Endothelial cell of umbilical vein (primary cell): ENCODE measurements around the gene HDAC4. TPM values are rescaled to one million over a fixed set of nuclear protein-coding genes. Genes with fewer than 3 reads are reported as not detected.

Experiments
- BruUV-seq: library from RNA; stranded (reverse); fragments of 400-500 nt; replicated peaks from 2 replicates; lab custom pipeline; 2021; lab: Mats Ljungman, UMichigan
- CTCF ChIA-PET: fragments of 300-600, 350-600 bp; sonication (Branson Sonifier 250); formaldehyde crosslinking; loops from one replicate; lab custom pipeline; 2021; ENCODE audit warnings: antibody characterized with exemption, inconsistent platforms; lab: Charles Lee
- POLR2A ChIA-PET: fragments of 300-600, 350-600 bp; sonication (Branson Sonifier 250); formaldehyde crosslinking; loops from one replicate; lab custom pipeline; 2021; ENCODE audit warnings: antibody characterized with exemption, inconsistent platforms; lab: Charles Lee
- DNase-seq: peaks from one replicate; pipeline ENCODE4 v3.0.0-alpha.2; 2011; ENCODE audit warnings: low read depth, low spot score
- FAIRE-seq: peaks from 2 replicates; lab custom pipeline; 2011; peaks lifted over from hg19 to GRCh38; lab: Jason Lieb, UNC
- H2AFZ ChIP-seq: 2 replicates; pipeline ENCODE4 v1.6.0; 2012; ENCODE audit warnings: low read depth, low read length, control low read depth, inconsistent platforms
- H3K27ac ChIP-seq: 2 replicates; pipeline ENCODE4 v1.5.1; 2011; ENCODE audit warnings: low read depth, mild to moderate bottlenecking, control low read depth, low read length, moderate library complexity; ENCODE audit not compliant: insufficient read depth
- H3K27me3 ChIP-seq, 2 experiments: 2 replicates each; pipeline versions ENCODE4 v1.6.0 to v1.6.1; 2011; ENCODE audit warnings: low read length in 2 of 2, mixed read lengths in 1 of 2; ENCODE audit not compliant: control insufficient read depth in 2 of 2, insufficient read depth in 2 of 2
- H3K36me3 ChIP-seq, 2 experiments: 2 replicates in 1 of 2; 3 replicates in 1 of 2; pipeline ENCODE4 v1.5.1; 2011; ENCODE audit warnings: low read length in 2 of 2, mild to moderate bottlenecking in 1 of 2, moderate library complexity in 1 of 2; ENCODE audit not compliant: control insufficient read depth in 2 of 2, insufficient read depth in 2 of 2; ENCODE audit errors: extremely low read depth in 1 of 2
- H3K4me1 ChIP-seq: 3 replicates; pipeline ENCODE4 v1.5.1; 2011; ENCODE audit warnings: mild to moderate bottlenecking, low read length; ENCODE audit not compliant: control insufficient read depth, insufficient read depth; ENCODE audit errors: extremely low read depth
- H3K4me2 ChIP-seq: 2 replicates; pipeline ENCODE4 v1.6.1; 2011; ENCODE audit warnings: low read length, control low read depth, mixed read lengths; ENCODE audit not compliant: insufficient read depth
- H3K4me3 ChIP-seq, 3 experiments: fragments of 200-600 bp in 1 of 3; sonication (generic), shearing (Covaris generic) in 1 of 3; replicated peaks in 1 of 3; 2 replicates each; pipeline ENCODE4 v1.5.1; 2011 to 2016; ENCODE audit warnings: control low read depth in 3 of 3, low read length in 3 of 3, mild to moderate bottlenecking in 2 of 3, inconsistent platforms in 1 of 3, low read depth in 1 of 3, moderate library complexity in 1 of 3; ENCODE audit not compliant: insufficient read depth in 1 of 3
- H3K79me2 ChIP-seq: 2 replicates; pipeline ENCODE4 v1.6.0; 2012; ENCODE audit warnings: low read length, inconsistent platforms; ENCODE audit not compliant: control insufficient read depth, insufficient read depth
- H3K9ac ChIP-seq: replicated peaks from 2 replicates; pipeline ENCODE3; 2011; ENCODE audit warnings: low read length, control low read depth; ENCODE audit not compliant: insufficient read depth; ENCODE audit errors: extremely low read depth
- H3K9me1 ChIP-seq: replicated peaks from 3 replicates; pipeline ENCODE4 v1.6.0; 2011; ENCODE audit warnings: mild to moderate bottlenecking, low read length; ENCODE audit not compliant: control insufficient read depth, insufficient read depth; ENCODE audit errors: extremely low read depth
- H3K9me3 ChIP-seq: replicated peaks from 2 replicates; pipeline ENCODE4 v1.5.1; 2012; ENCODE audit warnings: low read length, inconsistent platforms; ENCODE audit not compliant: control insufficient read depth, insufficient read depth
- H4K20me1 ChIP-seq: replicated peaks from 2 replicates; pipeline ENCODE3; 2011; ENCODE audit warnings: mild to moderate bottlenecking, low read length; ENCODE audit not compliant: control insufficient read depth, insufficient read depth; ENCODE audit errors: extremely low read depth
- EZH2 ChIP-seq: IDR thresholded peaks from 2 replicates; pipeline ENCODE4 v1.6.1; 2012; ENCODE audit warnings: borderline replicate concordance, low read depth, mild to moderate bottlenecking, moderate library complexity, low read length, inconsistent platforms; ENCODE audit not compliant: severe bottlenecking
- FOS ChIP-seq: IDR thresholded peaks from 2 replicates; pipeline ENCODE4 v1.6.1; 2011; ENCODE audit warnings: mild to moderate bottlenecking, low read length, moderate library complexity, borderline replicate concordance; ENCODE audit not compliant: insufficient read depth
- GATA2 ChIP-seq: IDR thresholded peaks from 2 replicates; pipeline ENCODE4 v1.7.0; 2011; ENCODE audit warnings: low read depth, mild to moderate bottlenecking, moderate library complexity, mixed read lengths, low read length; ENCODE audit not compliant: insufficient read length, insufficient read depth
- JUN ChIP-seq: IDR thresholded peaks from 2 replicates; pipeline ENCODE4 v1.6.1; 2011; ENCODE audit warnings: borderline replicate concordance, low read depth; ENCODE audit not compliant: insufficient read length, insufficient read depth
- MYC ChIP-seq: IDR thresholded peaks from one replicate; pipeline ENCODE4 v1.6.1; 2011; ENCODE audit warnings: mild to moderate bottlenecking, low read depth, low read length
- POLR2A ChIP-seq: IDR thresholded peaks from 2 replicates; pipeline ENCODE4 v1.6.1; 2012; ENCODE audit warnings: low read depth, mild to moderate bottlenecking, control low read depth, low read length
- POLR2AphosphoS5 ChIP-seq: IDR thresholded peaks from 2 replicates; pipeline ENCODE4 v1.6.1; 2012; ENCODE audit warnings: low read depth, mild to moderate bottlenecking, control low read depth, low read length, moderate library complexity; ENCODE audit not compliant: insufficient read depth
- dilution Hi-C: fragments of 300-500 bp; cut with MboI; formaldehyde crosslinking; loops from one replicate; pipeline ENCODE4 v1.15.0; 2019; ENCODE audit warnings: low sequenced_read_pairs; ENCODE audit not compliant: extremely low pct_ligation_motif_present
- intact Hi-C: fragments of 100-400 bp; cut with micrococcal nuclease; formaldehyde crosslinking; loops from one replicate; pipeline ENCODE4 v1.10.0; 2022
- polyA plus RNA-seq, 4 experiments: library from polyadenylated mRNA; depleted of rRNA in 3 of 4; stranded (reverse) in 3 of 4; unstranded in 1 of 4; fragments of >200 nt; gene quantifications; 2 replicates each; pipeline versions ENCODE4 v1.2.1 to v1.2.3, GENCODE V29; 2011 to 2012; ENCODE audit warnings: missing spikeins in 1 of 4
- total RNA-seq: library from RNA; stranded (reverse); gene quantifications from 2 replicates; pipeline ENCODE4 v1.2.3, GENCODE V29; 2021
- TF ChIP-seq, protein P1 (sequence below): IDR thresholded peaks from 2 replicates; pipeline ENCODE4 v1.6.1; 2011; ENCODE audit not compliant: insufficient read depth, insufficient read length
- TF ChIP-seq, protein P2 (sequence below), 2 donors: IDR thresholded peaks; 1 replicate in 1 of 2; 2 replicates in 1 of 2; pipeline ENCODE4 v1.5.1; 2011; ENCODE audit warnings: low read length in 2 of 2, mild to moderate bottlenecking in 2 of 2, moderate library complexity in 2 of 2, control low read depth in 1 of 2, inconsistent platforms in 1 of 2, low read depth in 1 of 2; ENCODE audit not compliant: insufficient read depth in 1 of 2; ENCODE audit errors: extremely low read depth in 1 of 2

HDAC4 gene
- total and polyA plus RNA-seq, 2 donors (not counting 3 experiments of a cell fraction or from before 2014, with no cell fraction given) = 13.4 to 33.0 TPM

DNA sequence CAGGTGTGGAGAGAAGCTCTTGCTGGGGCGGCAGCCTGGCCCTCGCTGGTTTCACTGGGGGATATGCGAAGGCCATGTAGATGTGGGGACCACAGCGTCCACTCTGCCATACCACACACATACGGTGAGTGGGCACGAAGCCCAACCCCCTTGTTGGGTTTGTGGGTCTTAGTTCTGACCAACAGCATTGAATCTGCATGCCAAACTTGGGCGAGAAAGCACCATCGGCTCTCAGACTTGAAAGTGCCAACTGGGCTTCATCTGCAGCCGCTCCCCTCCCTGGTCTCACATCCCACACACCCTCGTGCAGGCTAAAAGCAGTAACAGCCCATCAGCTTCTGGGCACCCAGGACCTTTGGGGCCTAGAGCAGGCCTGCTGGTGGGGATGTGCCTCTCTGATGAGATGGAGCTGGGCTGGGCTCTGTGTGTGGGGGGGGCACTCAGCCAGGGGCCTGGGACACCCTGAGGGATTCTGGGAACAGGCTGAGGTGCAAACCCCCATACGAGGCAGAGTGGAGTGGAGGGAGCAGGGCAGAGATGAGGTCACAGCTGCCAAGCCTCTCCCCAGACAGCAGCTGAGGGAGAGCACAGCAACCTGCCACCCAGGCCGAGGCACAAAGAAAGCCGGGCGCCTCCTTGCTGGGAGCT is 288.6 kb downstream of the HDAC4 start:
- Histone ChIP-seq H3K27me3 (no peaks in the 10 kb centered on the region), H3K9me3 (no peaks in the 10 kb centered on the region), H4K20me1 (no peaks in the 10 kb centered on the region), H3K4me3 (no peak overlapping the region), H3K4me1 (peaks cover 3% of the 10 kb centered on the region), H2AFZ (no peak overlapping the region), H3K9me1 (no peaks in the 10 kb centered on the region), H3K27ac (no peak overlapping the region), H3K36me3 (no peaks in the 10 kb centered on the region), H3K9ac (no peak overlapping the region), H3K4me2 (no peak overlapping the region), H3K79me2 (no peaks in the 10 kb centered on the region)
- DNase-seq = no peak
- TF ChIP-seq JUN = no peak
- TF ChIP-seq, protein P1, sequence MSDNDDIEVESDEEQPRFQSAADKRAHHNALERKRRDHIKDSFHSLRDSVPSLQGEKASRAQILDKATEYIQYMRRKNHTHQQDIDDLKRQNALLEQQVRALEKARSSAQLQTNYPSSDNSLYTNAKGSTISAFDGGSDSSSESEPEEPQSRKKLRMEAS = no peak
- no peak for FAIRE-seq
- CTCF ChIA-PET = interaction anchor here (1.6 kb wide), 1 partner anchor 32 kb away, joined by 6 read pairs; no protein-coding TSS in a partner anchor
- dilution Hi-C loops (no loop called here), intact Hi-C loops (no loop called here)
- POLR2A ChIA-PET = no interaction called here
- no TSS peak for BruUV-seq

DNA sequence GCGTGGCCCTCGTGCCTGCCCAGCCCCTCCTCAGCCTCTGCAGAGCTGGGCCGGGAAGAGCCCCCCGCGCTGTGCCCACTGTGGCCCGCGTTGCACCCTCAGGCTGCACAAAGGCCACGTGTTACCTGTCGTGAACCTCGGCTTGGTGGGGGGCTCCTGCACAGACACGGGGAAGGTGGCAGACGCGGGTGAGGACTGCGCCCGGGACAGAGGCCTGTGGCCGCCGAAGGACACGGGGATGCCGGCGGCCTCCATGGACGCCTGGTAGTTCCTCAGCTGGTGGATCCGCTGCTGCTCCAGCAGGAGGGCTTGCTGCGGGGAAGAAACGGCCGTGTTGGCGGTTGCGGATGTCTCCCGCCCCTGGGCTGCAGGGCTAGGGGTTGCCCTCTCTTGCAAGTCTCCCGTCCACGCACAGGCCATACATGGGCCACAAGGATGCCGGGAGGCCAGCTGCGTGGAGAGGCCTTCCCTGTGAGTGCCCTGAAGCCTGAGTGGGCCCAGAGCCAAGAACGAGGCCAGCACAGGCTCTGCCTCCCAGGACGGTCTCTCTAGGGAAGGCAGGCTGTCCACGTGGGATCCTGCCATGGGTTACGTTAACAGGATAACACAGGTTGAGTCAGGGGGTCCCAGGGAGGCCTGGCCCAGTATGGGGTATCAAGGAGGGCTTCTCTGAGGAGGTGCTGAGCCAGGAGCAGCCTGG is 289.3 kb downstream of the HDAC4 start:
- no TSS peak for BruUV-seq
- Histone ChIP-seq H3K36me3 (no peaks in the 10 kb centered on the region), H4K20me1 (no peaks in the 10 kb centered on the region), H3K27me3 (no peaks in the 10 kb centered on the region), H3K9me3 (no peaks in the 10 kb centered on the region), H3K79me2 (no peaks in the 10 kb centered on the region), H3K4me2 (no peak overlapping the region), H2AFZ (no peak overlapping the region), H3K27ac (no peak overlapping the region), H3K9me1 (no peaks in the 10 kb centered on the region), H3K4me1 (peaks cover 3% of the 10 kb centered on the region), H3K4me3 (no peak overlapping the region), H3K9ac (no peak overlapping the region)
- TF ChIP-seq POLR2A (no peak), GATA2 (no peak), POLR2AphosphoS5 (no peak), EZH2 (no peak), MYC (no peak), JUN (no peak), FOS (no peak)
- TF ChIP-seq, protein P1 = no peak
- TF ChIP-seq, protein P2, sequence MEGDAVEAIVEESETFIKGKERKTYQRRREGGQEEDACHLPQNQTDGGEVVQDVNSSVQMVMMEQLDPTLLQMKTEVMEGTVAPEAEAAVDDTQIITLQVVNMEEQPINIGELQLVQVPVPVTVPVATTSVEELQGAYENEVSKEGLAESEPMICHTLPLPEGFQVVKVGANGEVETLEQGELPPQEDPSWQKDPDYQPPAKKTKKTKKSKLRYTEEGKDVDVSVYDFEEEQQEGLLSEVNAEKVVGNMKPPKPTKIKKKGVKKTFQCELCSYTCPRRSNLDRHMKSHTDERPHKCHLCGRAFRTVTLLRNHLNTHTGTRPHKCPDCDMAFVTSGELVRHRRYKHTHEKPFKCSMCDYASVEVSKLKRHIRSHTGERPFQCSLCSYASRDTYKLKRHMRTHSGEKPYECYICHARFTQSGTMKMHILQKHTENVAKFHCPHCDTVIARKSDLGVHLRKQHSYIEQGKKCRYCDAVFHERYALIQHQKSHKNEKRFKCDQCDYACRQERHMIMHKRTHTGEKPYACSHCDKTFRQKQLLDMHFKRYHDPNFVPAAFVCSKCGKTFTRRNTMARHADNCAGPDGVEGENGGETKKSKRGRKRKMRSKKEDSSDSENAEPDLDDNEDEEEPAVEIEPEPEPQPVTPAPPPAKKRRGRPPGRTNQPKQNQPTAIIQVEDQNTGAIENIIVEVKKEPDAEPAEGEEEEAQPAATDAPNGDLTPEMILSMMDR (IDR thresholded peaks at IDR 0.05; ENCODE audit: extremely low read depth in 1 of 2, insufficient read depth in 1 of 2, low read depth in 1 of 2, low read length in 2 of 2) = no peak
- no peak for FAIRE-seq
- POLR2A ChIA-PET = no interaction called here
- intact Hi-C loops (no loop called here), dilution Hi-C loops (no loop called here)
- CTCF ChIA-PET = interaction anchor here (1.6 kb wide), 1 partner anchor 32 kb away, joined by 6 read pairs; no protein-coding TSS in a partner anchor
- no peak for DNase-seq
